OCI-LY7 (cell line): Measurements from ENCODE around the gene PAH. TPM values are rescaled to one million over a fixed set of nuclear protein-coding genes. Genes with fewer than 3 reads are reported as not detected.

Experiments
- BruUV-seq: library from RNA; stranded (reverse); fragments of 400-500 nt; replicated peaks from 2 replicates; lab custom pipeline; 2021; lab: Mats Ljungman, UMichigan
- CTCF ChIA-PET: fragments of 300-600 bp; sonication (Branson Sonifier 250); formaldehyde crosslinking; loops from one replicate; lab custom pipeline; 2022; ENCODE audit warnings: antibody characterized with exemption; ENCODE audit not compliant: unreplicated experiment; lab: Charles Lee
- POLR2A ChIA-PET: fragments of 300-600 bp; sonication (Branson Sonifier 250); formaldehyde crosslinking; loops from one replicate; lab custom pipeline; 2022; ENCODE audit warnings: antibody characterized with exemption; lab: Charles Lee
- DNase-seq: peaks from one replicate; pipeline ENCODE4 v3.0.0-alpha.2; 2015; ENCODE audit warnings: low spot score
- H2AFZ ChIP-seq: fragments of 200-600 bp; sonication (generic), shearing (Covaris generic); 2 replicates; pipeline ENCODE4 v1.6.1; 2014; ENCODE audit warnings: mild to moderate bottlenecking, antibody characterized with exemption, low read length, moderate library complexity
- H3K27ac ChIP-seq: fragments of 200-600 bp; sonication (generic); 2 replicates; pipeline ENCODE4 v1.5.1; 2014; ENCODE audit warnings: mixed run types, low read depth, mild to moderate bottlenecking, moderate library complexity, low read length, inconsistent platforms; ENCODE audit not compliant: poor library complexity, severe bottlenecking
- H3K36me3 ChIP-seq: fragments of 200-600 bp; sonication (generic); 2 replicates; pipeline ENCODE4 v1.6.1; 2014; ENCODE audit warnings: mild to moderate bottlenecking, antibody characterized with exemption, low read length, moderate library complexity, mixed read lengths; ENCODE audit not compliant: insufficient read depth
- H3K4me1 ChIP-seq: fragments of 200-600 bp; sonication (generic); 2 replicates; pipeline ENCODE4 v1.5.1; 2014; ENCODE audit warnings: mild to moderate bottlenecking, low read length; ENCODE audit not compliant: insufficient read depth, poor library complexity, severe bottlenecking
- H3K4me2 ChIP-seq: fragments of 200-600 bp; sonication (generic); 2 replicates; pipeline ENCODE4 v1.6.1; 2014; ENCODE audit warnings: mild to moderate bottlenecking, low read length
- H3K4me3 ChIP-seq: fragments of 200-600 bp; sonication (generic); 2 replicates; pipeline ENCODE4 v1.5.1; 2014; ENCODE audit warnings: mild to moderate bottlenecking, low read depth, low read length; ENCODE audit not compliant: poor library complexity, severe bottlenecking
- H3K79me2 ChIP-seq: fragments of 200-600 bp; sonication (generic); 2 replicates; pipeline ENCODE4 v1.6.1; 2016; ENCODE audit warnings: low read depth, mild to moderate bottlenecking, low read length, moderate library complexity, mixed read lengths; ENCODE audit not compliant: insufficient read depth
- H3K9me2 ChIP-seq: fragments of 200-600 bp; sonication (generic); 2 replicates; pipeline ENCODE4 v1.6.1; 2016; ENCODE audit warnings: mild to moderate bottlenecking, low read length, mixed read lengths; ENCODE audit not compliant: insufficient read depth
- H3K9me3 ChIP-seq: fragments of 200-600 bp; sonication (generic); 2 replicates; pipeline ENCODE4 v1.6.1; 2014; ENCODE audit warnings: mild to moderate bottlenecking, mixed run types, low read length, mixed read lengths
- H4K20me1 ChIP-seq: fragments of 200-600 bp; sonication (generic); 2 replicates; pipeline ENCODE4 v1.6.1; 2014; ENCODE audit warnings: mild to moderate bottlenecking, antibody characterized with exemption, low read length, moderate library complexity, mixed read lengths; ENCODE audit not compliant: insufficient read depth
- CTCF ChIP-seq: fragments of 200-600 bp; sonication (generic); conservative IDR thresholded peaks from 2 replicates; pipeline ENCODE4 v1.5.1; 2014; ENCODE audit warnings: mild to moderate bottlenecking, antibody characterized with exemption, low read length, moderate library complexity, mixed read lengths
- EZH2phosphoT487 ChIP-seq: fragments of 200-600 bp; sonication (generic); IDR thresholded peaks from 2 replicates; pipeline ENCODE4 v1.6.1; 2018; ENCODE audit warnings: low read depth, borderline replicate concordance, mild to moderate bottlenecking, mixed run types, antibody characterized with exemption, low read length, moderate library complexity, mixed read lengths
- intact Hi-C: fragments of 100-400 bp; cut with micrococcal nuclease; formaldehyde crosslinking; loops from one replicate; pipeline ENCODE4 v1.10.0; 2022; ENCODE audit not compliant: unreplicated experiment
- total RNA-seq, 2 experiments: library from RNA; depleted of rRNA in 1 of 2; stranded (reverse); fragments of >200 nt in 1 of 2; shearing (Covaris generic) in 1 of 2; gene quantifications; 2 replicates each; pipeline ENCODE4 v1.2.3, GENCODE V29; 2014 to 2022

PAH gene
- total RNA-seq, 2 experiments from 2014 or later: not detected

GRCh38 chr12:102933168-102933567 is 16.1 kb upstream of the PAH start:
- intact Hi-C loops: no loop called here
- Histone ChIP-seq H3K9me3 (no peaks in the 10 kb centered on the region), H3K4me1 (no peaks in the 10 kb centered on the region), H3K27ac (no peak overlapping the region), H3K4me2 (no peak overlapping the region), H3K4me3 (no peak overlapping the region), H3K36me3 (no peaks in the 10 kb centered on the region), H4K20me1 (no peaks in the 10 kb centered on the region), H3K79me2 (no peaks in the 10 kb centered on the region), H2AFZ (no peak overlapping the region), H3K9me2 (no peaks in the 10 kb centered on the region)
- DNase-seq: no peak
- no peak for TF ChIP-seq CTCF
- no peak for TF ChIP-seq EZH2phosphoT487
- no TSS peak for BruUV-seq
- ChIA-PET POLR2A (no interaction called here), CTCF (no interaction called here)

- Histone ChIP-seq H3K9me2 (no peaks in the 10 kb centered on the region), H3K27ac (no peak overlapping the region), H3K4me3 (no peak overlapping the region), H3K9me3 (no peaks in the 10 kb centered on the region), H4K20me1 (no peaks in the 10 kb centered on the region), H2AFZ (no peak overlapping the region), H3K36me3 (no peaks in the 10 kb centered on the region), H3K79me2 (no peaks in the 10 kb centered on the region), H3K4me1 (no peaks in the 10 kb centered on the region), H3K4me2 (no peak overlapping the region)
- BruUV-seq: no TSS peak
- intact Hi-C loops: no loop called here
- DNase-seq: no peak
- TF ChIP-seq CTCF: no peak
- TF ChIP-seq EZH2phosphoT487: no peak
- ChIA-PET POLR2A (interaction anchor here (0.7 kb wide), 1 partner anchor 1243 kb away, joined by 3 read pairs; no protein-coding TSS in a partner anchor), CTCF (no interaction called here)
Measured at GRCh38 chr12:102927220-102927619, 10.2 kb upstream of the PAH start.

DNA sequence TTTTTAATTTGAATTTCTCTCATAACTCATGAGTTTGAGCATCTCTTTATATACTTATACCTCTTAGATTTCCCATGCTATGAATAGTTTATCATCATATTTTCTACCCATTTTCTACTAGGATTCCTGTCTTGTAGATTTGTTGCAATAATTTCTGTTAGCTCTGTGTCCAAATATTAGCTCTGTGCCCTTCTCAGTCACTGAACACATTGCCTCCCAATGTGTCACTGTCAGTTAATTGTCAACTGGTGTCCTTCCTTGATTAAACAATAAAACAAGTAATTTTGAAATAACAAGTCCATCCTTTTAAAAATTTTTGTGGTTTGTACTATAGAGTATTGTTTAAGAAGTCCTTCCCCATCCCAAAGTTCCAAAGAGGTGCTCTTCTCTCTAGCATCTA is 4.2 kb upstream of the PAH start:
- intact Hi-C loops: no loop called here
- no peak overlapping the region for H3K27ac ChIP-seq
- H2AFZ ChIP-seq: no peak overlapping the region
- no peaks in the 10 kb centered on the region for H4K20me1 ChIP-seq
- H3K9me2 ChIP-seq: no peaks in the 10 kb centered on the region
- no peak overlapping the region for H3K4me3 ChIP-seq
- H3K9me3 ChIP-seq: no peaks in the 10 kb centered on the region
- POLR2A ChIA-PET: no interaction called here
- H3K4me1 ChIP-seq: no peaks in the 10 kb centered on the region
- TF ChIP-seq EZH2phosphoT487: no peak
- TF ChIP-seq CTCF: no peak
- no peaks in the 10 kb centered on the region for H3K79me2 ChIP-seq
- H3K36me3 ChIP-seq: no peaks in the 10 kb centered on the region
- no peak for DNase-seq
- no TSS peak for BruUV-seq
- CTCF ChIA-PET: no interaction called here
- H3K4me2 ChIP-seq: no peak overlapping the region
